ENCODE results near the gene MAGOH. TPM values are rescaled to one million over a fixed set of nuclear protein-coding genes. Genes with fewer than 3 reads are reported as not detected.
"Not testable (repeated sequence)": the region's sequence is repeated elsewhere in the genome, so short reads cannot be mapped to it uniquely, and the experiment has no call there.

Gene MAGOH
- total RNA-seq, 2 donors from 2014 or later: 65.2 TPM

- H3K9me3 Mint-ChIP-seq; H3K4me1 Mint-ChIP-seq (ENCODE audit: low read depth); H3K36me3 Mint-ChIP-seq (ENCODE audit: insufficient read depth in 2 of 2); H3K4me3 Mint-ChIP-seq; DNase-seq; ATAC-seq (replicated peaks in 1 of 2); H3K27ac Mint-ChIP-seq: not testable (repeated sequence)
- peaks cover 16% of the 10 kb centered on the region for H3K27me3 Mint-ChIP-seq (ENCODE audit: low read depth)
These were observed 52.4 kb downstream of the MAGOH start for GRCh38 chr1:53185955-53186297.

- peaks cover 3% of the 10 kb centered on the region for H3K4me1 Mint-ChIP-seq (ENCODE audit: low read depth)
- DNase-seq (no peak), ATAC-seq (replicated peaks in 1 of 2) (no peak)
- no peaks in the 10 kb centered on the region for H3K9me3 Mint-ChIP-seq
- no peak overlapping the region for H3K27ac Mint-ChIP-seq
- no peak overlapping the region for H3K4me3 Mint-ChIP-seq
- peaks cover 24% of the 10 kb centered on the region for H3K27me3 Mint-ChIP-seq (ENCODE audit: low read depth)
- H3K36me3 Mint-ChIP-seq (ENCODE audit: insufficient read depth in 2 of 2): no peaks in the 10 kb centered on the region
These were observed 55.0 kb downstream of the MAGOH start for GRCh38 chr1:53183095-53183990.

GRCh38 chr1:53182716-53183094, 55.6 kb downstream of the MAGOH start:
- H3K36me3 Mint-ChIP-seq (ENCODE audit: insufficient read depth in 2 of 2): no peaks in the 10 kb centered on the region
- peaks cover 23% of the 10 kb centered on the region for H3K27me3 Mint-ChIP-seq (ENCODE audit: low read depth)
- ATAC-seq (replicated peaks in 1 of 2): no peak
- no peak overlapping the region for H3K27ac Mint-ChIP-seq
- no peaks in the 10 kb centered on the region for H3K9me3 Mint-ChIP-seq
- H3K4me1 Mint-ChIP-seq (ENCODE audit: low read depth): peaks cover 3% of the 10 kb centered on the region
- DNase-seq: no peak
- H3K4me3 Mint-ChIP-seq: no peak overlapping the region

- Mint-ChIP-seq H3K27me3 (ENCODE audit: low read depth) (peaks cover 22% of the 10 kb centered on the region), H3K4me3 (no peak overlapping the region), H3K9me3 (no peaks in the 10 kb centered on the region), H3K4me1 (ENCODE audit: low read depth) (no peaks in the 10 kb centered on the region), H3K27ac (no peak overlapping the region), H3K36me3 (ENCODE audit: insufficient read depth in 2 of 2) (no peaks in the 10 kb centered on the region)
- DNase-seq (peak; percentile 84 to 88), ATAC-seq (replicated peaks in 1 of 2) (peak; percentile 80 to 81)
These were observed 56.2 kb downstream of the MAGOH start for GRCh38 chr1:53182111-53182593.

- Mint-ChIP-seq H3K4me1 (ENCODE audit: low read depth) (no peaks in the 10 kb centered on the region), H3K9me3 (no peaks in the 10 kb centered on the region), H3K27ac (no peak overlapping the region), H3K27me3 (ENCODE audit: low read depth) (peaks cover 27% of the 10 kb centered on the region), H3K36me3 (ENCODE audit: insufficient read depth in 2 of 2) (no peaks in the 10 kb centered on the region), H3K4me3 (no peak overlapping the region)
- no peak for DNase-seq
- no peak for ATAC-seq (replicated peaks in 1 of 2)
These were observed 57.4 kb downstream of the MAGOH start for GRCh38 chr1:53180951-53181350.

- no peaks in the 10 kb centered on the region for H3K36me3 Mint-ChIP-seq (ENCODE audit: insufficient read depth in 2 of 2)
- H3K4me3 Mint-ChIP-seq: no peak overlapping the region
- DNase-seq (no peak), ATAC-seq (replicated peaks in 1 of 2) (no peak)
- peaks cover 31% of the 10 kb centered on the region for H3K27me3 Mint-ChIP-seq (ENCODE audit: low read depth)
- H3K4me1 Mint-ChIP-seq (ENCODE audit: low read depth): no peaks in the 10 kb centered on the region
- no peaks in the 10 kb centered on the region for H3K9me3 Mint-ChIP-seq
- H3K27ac Mint-ChIP-seq: no peak overlapping the region
These were observed 58.1 kb downstream of the MAGOH start for GRCh38 chr1:53180226-53180625.

Other genes with a start within 250 kb of the MAGOH start
- not detected for gene PODN, start 176.3 kb downstream of the MAGOH start, total RNA-seq
- gene SLC1A7, start 95.9 kb downstream of the MAGOH start, total RNA-seq: not detected
- gene CPT2, start 41.7 kb downstream of the MAGOH start, total RNA-seq: 10 to 100 TPM; 21.9 to 25.3 TPM
- 10 to 100 TPM; 43.1 to 43.4 TPM for gene CZIB, start 17.9 kb downstream of the MAGOH start, total RNA-seq
- gene LRP8, start 89.6 kb upstream of the MAGOH start, total RNA-seq: 10 to 100 TPM; 31.4 to 36.5 TPM
- not detected for gene DMRTB1, start 220.9 kb upstream of the MAGOH start, total RNA-seq